Retina (tissue), 1 donor: ENCODE results near the gene FAM89B.
A peak's percentile ranks its signal among the peaks of the same experiment; 100 is the strongest.
"Not testable (repeated sequence)": the region's sequence is repeated elsewhere in the genome, so short reads cannot be mapped to it uniquely, and the experiment has no call there.

ENCODE experiments used
- DNase-seq: peaks from one replicate; pipeline ENCODE4 v3.0.0-alpha.2; 2016

FAM89B gene

DNA sequence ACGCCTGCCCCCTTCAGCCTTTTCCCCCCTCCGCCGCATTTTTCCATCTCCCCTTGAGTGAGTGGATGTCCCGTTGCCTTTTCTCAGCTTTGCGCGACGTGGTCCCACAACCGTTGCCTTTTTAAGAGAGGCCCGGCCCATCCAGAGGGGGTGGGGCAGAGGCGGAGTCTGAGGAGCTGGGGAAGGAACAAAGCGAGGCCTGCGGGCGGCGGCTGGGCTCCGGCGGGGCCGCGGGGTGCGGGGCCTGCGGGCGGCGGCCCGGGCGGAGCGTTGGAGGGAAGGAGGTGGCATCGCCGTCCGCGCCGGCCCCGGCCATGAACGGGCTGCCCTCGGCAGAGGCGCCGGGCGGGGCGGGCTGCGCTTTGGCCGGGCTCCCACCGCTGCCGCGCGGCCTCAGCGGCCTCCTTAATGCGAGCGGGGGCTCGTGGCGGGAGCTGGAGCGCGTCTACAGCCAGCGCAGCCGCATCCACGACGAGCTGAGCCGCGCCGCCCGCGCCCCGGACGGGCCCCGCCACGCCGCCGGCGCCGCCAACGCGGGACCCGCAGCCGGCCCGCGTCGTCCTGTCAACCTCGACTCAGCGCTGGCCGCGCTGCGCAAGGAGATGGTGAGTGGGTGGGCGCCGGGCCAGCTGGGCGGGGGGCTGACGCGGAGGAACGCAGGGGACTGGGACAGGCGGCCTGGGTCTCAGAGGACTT, at the start of gene FAM89B:
Gene FAM89B, plus strand, starts transcription at position 183 of the 696 bp plus-strand sequence. Its CDS starts 132 bp downstream, at position 315.
- DNase-seq = peak; percentile 83

DNA sequence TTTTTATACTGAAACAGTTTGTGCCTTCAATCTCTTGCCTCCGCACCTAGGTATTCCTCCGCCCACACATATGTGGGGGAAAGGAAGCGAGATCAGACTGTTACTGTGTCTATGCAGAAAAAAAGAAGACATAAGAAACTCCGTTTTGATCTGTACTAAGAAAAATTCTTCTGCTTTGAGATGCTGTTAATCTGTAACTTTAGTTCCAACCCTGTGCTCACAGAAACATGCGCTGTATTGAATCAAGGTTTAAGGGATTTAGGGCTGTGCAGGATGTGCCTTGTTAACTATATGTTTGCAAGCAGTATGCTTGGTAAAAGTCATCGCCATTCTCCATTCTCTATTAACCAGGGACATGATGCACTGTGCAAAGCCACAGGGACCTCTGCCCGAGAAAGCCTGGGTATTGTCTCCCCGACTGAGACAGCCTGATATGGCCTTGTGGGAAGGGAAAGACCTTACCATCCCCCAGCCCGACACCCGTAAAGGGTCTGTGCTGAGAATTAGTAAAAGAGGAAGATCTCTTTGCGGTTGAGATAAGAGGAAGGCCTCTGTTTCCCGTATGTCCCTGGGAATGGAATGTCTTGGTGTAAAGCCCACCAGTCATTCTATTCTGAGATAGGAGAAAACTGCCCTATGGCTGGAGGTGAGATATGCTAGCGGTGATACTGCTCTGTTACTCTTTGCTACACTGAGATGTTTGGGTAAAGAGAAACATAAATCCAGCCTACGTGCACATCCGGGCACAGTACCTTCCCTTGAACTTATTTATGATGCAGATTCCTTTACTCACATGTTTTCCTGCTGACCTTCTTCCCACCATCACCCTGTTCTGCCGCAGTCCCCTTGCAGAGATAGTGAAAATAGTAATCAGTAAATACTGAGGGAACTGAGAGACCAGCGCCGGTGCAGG, 49.4 kb upstream of the FAM89B start:
- not testable (repeated sequence) for DNase-seq

DNA sequence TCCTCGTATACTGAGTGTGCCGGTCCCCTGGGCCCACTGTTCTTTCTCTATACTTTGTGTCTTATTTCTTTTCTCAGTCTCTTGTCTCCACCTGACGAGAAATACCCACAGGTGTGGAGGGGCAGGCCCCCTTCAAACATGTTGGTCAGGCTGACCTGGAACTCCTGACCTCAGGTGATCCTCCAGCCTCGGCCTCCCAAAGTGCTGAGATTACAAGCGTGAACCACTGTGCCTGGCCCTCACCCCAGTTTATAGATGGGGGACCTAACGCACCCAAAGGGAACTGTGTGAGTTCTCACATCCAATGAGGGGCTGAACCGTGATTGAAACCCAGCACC, 48.7 kb upstream of the FAM89B start:
- DNase-seq = not testable (repeated sequence)

DNA sequence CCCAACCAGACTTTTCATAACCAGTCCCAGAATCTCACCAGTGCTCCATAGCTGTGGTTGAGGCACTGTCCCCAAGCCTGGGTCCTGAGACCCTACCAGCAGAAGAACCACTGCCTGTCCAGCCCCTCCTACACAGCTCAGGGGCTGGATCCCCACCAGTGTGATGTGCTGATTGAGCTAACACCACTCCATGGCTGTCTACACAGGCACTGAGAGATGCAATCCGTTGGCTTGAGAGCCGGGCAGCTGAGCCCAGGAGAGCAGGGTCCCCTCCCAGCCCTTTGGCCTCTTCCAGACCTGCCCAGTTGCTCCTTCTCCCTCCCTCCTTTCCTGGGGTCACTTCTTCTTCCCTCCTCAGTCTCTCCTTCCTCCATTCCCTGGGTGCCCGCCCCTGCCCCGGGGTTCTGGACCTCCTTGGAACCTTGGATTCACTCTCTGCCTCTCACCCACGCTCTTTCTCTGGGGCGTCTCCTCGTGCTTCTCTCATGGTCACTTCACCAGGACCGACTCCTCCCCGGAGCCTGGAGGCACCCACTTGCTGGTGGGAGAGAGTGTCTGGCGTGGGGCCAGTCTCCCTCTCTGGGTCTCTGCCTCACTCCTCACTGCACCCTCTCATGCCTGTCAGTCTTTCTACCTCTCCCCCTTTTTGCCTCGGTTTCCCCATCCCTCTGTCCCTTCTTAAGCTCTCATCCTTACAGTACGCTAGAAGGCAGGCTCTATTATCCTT, 48.2 kb upstream of the FAM89B start:
- DNase-seq = peak; percentile 72

DNA sequence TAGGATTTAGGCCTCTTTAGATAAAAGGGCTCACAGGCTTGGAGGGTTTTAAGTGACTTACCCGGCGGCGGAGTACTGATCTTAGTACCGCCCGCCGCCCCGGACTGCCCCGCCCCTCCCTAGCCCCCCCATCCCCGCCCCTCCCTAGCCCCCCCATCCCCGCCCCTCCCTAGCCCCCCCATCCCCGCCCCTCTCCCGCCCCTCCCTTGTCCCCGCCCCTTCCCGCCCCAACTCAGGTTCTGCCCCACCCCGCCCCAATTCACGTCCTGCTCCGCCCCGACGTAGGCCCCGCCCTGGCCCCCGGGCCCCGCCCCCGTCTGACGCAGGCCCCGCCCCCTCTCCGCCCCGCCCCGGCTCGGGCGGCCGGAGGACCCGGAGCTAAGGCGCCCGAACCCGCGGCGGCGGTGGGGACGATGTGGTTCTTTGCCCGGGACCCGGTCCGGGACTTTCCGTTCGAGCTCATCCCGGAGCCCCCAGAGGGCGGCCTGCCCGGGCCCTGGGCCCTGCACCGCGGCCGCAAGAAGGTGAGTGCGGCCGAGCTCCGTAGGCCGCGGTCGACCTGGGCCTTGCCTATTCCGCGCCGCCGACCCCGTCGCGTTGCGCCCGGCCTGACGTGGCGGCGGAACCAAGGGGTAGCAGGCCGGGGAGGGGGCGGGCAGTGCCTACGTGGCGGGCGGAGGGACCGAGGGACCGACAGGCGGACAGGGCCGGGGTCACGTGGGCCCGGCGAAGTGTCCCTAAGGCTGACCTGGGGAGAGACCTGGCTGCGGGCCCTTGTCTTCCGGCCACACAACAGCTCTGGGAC, 47.4 kb upstream of the FAM89B start, which contains the start of gene SCYL1:
Gene SCYL1, plus strand, starts transcription at position 343 of the 805 bp plus-strand sequence. Its CDS starts 71 bp downstream, at position 414.
- peak; percentile 79 for DNase-seq

DNA sequence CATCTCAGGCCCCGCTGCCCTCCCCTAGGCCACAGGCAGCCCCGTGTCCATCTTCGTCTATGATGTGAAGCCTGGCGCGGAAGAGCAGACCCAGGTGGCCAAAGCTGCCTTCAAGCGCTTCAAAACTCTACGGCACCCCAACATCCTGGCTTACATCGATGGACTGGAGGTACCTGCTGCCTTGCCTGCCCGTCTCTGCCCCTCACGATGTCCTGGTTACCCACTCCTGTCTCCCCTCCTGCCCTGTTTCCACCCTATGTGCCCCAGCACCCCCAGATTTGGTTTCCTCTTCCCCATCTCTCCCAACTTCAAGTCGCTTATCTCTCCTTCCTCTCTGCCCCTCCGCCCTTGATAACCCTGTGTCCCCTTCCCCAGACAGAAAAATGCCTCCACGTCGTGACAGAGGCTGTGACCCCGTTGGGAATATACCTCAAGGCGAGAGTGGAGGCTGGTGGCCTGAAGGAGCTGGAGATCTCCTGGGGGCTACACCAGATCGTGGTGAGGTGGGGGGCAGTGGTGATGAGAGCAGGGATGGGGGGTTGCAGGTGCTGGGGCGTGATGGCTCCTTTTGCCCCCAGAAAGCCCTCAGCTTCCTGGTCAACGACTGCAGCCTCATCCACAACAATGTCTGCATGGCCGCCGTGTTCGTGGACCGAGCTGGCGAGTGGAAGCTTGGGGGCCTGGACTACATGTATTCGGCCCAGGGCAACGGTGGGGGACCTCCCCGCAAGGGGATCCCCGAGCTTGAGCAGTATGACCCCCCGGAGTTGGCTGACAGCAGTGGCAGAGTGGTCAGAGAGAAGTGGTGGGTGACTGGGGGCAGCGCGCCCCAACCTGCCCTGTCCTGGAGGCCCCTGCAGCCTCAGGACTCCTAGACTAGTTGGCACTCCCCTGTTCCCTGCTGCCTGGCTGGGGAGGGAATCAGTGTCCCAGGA, 46.5 kb upstream of the FAM89B start:
- DNase-seq = no peak

DNA sequence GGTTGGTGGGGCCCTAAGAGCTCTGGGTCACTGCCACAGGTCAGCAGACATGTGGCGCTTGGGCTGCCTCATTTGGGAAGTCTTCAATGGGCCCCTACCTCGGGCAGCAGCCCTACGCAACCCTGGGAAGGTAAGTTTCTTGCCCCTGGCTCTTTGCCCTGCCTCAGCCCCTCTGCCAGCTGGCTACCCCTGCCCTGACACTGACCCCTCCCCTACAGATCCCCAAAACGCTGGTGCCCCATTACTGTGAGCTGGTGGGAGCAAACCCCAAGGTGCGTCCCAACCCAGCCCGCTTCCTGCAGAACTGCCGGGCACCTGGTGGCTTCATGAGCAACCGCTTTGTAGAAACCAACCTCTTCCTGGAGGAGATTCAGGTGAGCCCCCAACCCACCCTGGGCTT, 45.6 kb upstream of the FAM89B start:
- no peak for DNase-seq

DNA sequence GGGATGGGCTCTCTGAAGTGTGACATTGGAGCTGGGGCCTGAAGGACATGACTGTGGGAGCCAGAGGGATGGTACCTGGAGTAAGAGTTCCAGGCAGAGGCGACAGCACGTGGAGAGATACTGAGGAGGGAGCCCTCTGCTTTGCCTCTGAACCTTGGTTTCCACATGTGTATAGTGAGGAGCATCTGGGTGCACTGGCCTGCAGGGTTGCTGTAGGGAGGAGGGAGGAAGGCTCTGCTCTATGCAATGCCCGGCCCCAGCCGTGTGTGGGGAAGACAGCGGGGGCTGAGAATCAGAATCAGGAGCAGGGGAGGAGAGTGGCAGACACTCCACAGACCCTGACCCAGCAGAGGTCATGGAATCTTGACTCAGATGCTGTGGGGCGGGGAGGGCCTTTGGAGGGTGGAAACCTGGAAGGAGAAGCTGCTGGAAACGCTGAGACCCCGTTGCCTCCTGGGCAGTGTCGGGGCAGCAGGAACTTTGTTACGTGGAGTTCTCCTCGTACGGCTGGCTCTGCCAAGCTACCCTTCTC, 43.5 kb upstream of the FAM89B start:
- no peak for DNase-seq

DNA sequence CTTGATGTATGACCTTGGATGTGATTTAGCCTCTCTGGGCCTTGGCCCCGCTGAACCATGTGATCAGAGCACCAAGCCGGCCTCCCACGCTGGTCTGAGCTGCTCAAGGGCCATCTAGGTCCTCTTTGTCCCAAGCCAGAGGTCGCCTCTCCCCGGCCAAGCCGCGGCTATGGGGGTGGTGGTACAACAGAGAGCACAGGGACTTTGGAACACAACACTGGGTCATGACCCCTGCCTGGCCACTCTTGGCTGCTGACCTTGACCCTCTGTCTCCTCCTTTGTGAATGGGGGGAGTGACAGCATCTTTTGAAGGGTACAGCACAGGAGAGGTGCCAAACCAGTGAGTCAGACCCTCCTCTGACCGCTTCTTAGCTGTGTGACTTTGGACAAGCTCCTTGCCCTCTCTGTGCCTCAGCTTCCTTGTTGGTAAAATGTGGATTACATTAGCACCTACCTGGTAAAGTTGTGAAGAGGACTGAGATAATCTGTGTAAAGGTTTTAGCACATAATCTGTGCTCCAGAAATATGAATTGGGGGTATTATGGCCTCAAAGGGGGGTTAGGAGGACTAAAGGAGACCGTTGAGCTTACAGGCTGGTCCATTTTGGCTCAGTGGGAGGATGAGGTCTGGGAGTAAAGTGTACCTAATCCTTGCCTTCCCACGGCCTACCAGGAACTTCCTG, 42.7 kb upstream of the FAM89B start:
- no peak for DNase-seq

DNA sequence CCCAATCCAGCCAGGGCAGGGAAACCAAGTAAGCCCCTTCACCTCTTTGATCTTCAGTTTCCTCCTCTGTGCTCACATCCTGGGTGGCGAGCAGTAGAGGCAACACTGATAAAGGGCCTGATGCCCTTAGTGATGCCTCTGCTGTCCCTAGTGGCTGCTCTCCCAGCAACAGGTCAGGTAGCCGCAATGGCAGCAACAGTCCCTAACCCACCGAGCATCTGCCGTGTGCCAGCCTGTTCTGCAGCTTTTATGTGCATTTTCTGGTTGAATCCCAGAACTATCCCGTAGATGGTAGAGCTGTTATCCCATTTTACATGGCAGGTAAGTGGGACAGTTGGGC, 42.2 kb upstream of the FAM89B start:
- no peak for DNase-seq

DNA sequence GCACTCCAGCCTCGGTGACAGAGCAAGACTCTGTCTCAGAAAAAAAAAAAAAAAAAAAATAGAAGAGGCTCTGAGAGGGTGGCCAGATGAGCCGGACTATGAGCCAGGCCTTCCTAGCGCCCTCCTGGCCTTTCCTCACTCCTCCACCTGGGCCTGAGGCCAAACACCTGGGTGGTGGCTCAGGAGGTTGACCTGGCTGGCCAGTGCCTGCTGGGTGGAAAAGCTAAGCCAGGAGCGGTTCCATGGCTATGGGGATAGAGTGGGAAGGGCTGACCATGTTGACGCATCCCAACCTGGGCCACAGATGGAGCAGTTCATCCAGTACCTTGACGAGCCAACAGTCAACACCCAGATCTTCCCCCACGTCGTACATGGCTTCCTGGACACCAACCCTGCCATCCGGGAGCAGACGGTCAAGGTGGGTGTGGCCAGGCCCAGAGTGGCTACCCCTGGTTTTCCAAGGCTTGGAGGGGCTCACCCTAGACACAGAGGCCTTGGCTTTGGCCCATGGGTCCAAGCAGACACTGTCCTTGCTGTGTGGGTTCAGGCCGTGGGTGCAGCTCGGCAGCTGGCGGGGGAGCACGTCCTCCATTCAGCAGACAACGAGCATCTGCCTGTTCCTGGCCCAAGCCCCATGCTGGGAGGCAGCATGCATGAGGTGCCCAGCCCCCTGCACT, 39.8 kb upstream of the FAM89B start:
- DNase-seq = no peak

DNA sequence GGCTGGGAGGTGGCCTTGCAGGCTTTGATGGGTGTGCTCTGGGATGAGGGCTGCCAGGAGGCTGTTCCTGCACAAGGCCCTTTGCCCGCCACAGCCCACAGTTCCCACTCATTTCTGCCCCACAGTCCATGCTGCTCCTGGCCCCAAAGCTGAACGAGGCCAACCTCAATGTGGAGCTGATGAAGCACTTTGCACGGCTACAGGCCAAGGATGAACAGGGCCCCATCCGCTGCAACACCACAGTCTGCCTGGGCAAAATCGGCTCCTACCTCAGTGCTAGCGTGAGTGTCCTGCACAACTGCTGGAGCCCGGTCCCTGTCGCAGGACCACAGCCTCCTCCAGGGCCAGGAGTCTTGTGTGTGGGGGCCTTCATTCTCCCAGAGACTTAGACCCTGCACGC, 37.2 kb upstream of the FAM89B start:
- no peak for DNase-seq

DNA sequence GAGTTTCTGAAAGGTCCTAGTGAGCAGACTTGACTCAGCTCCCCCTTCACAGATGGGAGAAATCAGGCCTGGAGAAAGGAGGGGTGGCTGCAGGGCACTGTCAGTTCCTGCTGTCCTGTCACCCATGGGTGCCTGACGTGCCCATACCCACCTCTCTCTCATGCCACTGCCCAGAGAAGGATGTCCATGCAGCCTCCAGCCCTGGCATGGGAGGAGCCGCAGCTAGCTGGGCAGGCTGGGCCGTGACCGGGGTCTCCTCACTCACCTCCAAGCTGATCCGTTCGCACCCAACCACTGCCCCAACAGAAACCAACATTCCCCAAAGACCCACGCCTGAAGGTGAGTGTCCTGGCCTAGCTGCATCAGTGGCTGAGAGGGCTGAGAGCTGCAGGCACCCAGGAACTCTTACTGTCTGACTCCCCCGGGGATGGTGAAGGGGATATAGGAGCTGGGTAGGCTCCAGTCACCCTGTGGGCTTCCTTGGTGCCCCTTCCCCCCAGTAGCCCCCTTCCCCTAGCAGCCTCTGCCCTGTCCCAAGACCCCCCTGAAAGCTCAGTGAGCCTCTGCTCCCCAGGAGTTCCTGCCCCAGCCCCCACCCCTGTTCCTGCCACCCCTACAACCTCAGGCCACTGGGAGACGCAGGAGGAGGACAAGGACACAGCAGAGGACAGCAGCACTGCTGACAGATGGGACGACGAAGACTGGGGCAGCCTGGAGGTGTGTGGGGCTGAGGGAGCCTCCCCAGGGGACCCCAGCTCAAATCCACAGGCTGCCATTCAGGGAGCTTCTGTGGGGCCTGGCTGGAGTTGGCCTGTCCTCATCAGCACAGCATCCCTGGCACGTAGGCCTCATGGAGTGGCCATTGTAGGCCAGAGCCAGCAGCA, 35.7 kb upstream of the FAM89B start:
- no peak for DNase-seq

DNA sequence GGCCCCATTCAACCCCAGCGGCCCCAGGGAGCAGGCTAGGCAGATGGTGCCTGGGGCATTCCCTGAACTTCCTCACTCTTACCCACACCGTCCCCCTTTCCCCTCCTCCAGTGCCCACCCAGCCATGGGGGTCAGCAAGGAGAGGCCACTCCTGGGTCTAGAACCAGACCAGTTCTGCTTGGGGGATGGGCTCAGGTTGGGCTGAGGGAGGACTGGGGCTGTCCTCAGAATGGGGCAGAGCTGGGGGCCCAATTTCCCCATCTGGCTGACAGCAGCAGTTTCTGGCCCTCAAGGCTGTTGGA, 35.1 kb upstream of the FAM89B start:
- DNase-seq = no peak

DNA sequence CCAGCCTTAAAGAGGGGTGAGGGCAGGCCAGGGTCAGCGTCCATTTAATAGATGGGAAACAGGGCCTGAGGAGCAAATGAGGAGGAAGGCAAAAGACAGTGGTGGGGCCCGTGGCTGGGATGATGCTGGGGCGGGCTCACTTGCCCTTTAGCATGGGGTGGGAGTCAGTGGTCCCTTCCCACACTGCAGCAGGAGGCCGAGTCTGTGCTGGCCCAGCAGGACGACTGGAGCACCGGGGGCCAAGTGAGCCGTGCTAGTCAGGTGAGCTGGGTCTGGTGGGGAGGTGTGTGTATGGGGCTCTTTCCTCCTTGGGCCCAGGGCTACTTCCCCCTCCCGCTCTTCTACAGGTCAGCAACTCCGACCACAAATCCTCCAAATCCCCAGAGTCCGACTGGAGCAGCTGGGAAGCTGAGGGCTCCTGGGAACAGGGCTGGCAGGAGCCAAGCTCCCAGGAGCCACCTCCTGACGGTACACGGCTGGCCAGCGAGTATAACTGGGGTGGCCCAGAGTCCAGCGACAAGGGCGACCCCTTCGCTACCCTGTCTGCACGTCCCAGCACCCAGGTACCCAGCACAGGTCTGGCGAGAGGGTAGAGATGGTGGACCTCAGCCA, 34.6 kb upstream of the FAM89B start:
- DNase-seq = no peak

DNA sequence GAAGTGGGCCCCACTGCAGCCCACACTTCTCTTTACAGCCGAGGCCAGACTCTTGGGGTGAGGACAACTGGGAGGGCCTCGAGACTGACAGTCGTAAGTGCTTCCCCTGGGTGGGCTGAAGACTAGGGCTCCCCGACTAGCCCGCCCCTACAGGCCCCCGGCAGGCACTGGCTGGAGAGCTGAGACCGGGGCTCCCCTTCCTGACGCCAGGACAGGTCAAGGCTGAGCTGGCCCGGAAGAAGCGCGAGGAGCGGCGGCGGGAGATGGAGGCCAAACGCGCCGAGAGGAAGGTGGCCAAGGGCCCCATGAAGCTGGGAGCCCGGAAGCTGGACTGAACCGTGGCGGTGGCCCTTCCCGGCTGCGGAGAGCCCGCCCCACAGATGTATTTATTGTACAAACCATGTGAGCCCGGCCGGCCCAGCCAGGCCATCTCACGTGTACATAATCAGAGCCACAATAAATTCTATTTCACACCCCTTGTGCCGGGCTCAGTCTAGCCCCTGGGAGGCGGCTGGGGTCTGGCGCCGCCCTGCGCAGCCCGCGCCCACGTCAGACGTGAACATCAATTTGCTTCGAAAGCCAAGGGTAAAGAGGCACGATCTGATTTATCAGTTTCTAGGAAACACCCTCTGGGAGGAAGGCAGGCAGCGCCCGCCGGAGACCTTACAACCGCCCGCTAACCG, 34.0 kb upstream of the FAM89B start:
- DNase-seq = no peak

DNA sequence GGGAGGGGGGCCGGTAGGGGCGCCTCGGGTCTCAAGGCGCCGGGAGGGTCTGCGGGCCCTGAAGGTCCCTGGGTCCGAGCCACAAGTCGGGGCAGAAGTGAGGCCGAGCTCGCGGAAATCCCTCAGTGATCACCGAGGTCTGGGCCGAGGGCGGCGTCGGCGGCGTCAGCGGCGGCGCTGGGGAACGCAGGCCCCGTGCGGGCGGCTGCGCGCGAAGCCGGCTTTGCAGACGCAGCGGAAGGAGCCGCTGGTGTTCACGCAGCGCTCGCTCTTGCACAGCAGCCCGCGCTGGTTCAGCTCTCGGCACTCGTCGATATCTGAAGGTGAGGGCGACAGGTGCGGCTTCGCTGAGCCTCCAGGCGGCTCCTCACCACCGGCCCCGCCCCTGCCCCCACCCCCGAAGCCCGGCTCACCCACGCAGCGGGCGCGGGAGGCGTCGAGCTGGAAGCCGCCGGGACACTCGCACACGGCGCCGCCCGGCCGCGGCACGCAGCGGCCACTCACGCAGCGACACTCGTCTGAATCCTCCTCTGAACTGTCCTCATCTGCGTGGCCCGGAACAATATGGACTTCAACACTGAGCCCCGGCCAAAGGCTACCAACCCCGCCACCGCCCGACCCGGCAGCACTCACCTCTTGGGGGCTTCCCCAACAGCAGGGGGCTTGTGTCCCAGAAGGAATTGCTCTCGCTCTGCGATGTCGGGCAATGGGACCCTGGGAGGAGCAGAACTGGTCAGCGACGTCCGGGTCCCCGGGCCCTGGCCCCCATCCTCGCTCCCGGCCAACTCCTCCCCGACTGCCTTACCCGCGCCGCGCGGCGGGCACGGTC, 33.2 kb upstream of the FAM89B start:
- DNase-seq = peak; percentile 57
